DND-41 (cell line): ENCODE results near the gene S100A4.

Experiments used
- ATAC-seq: fragments of 200-7000 bp; cut with Tn5 transposase; 3 replicates; pipeline ENCODE4 v1.9.1; 2021; ENCODE audit warnings: low read depth; ENCODE audit not compliant: insufficient read depth
- DNase-seq: peaks from one replicate; pipeline ENCODE4 v3.0.0-alpha.2; 2020
- H2AFZ ChIP-seq: 2 replicates; pipeline ENCODE4 v1.6.0; 2012; ENCODE audit warnings: low read depth, low read length
- H3K27ac ChIP-seq: 2 replicates; pipeline ENCODE4 v1.5.1; 2012; ENCODE audit warnings: low read length, inconsistent platforms
- H3K27me3 ChIP-seq: fragments of 200-600 bp; sonication (generic); 2 replicates; pipeline ENCODE4 v1.6.0; 2012; ENCODE audit warnings: low read length, mild to moderate bottlenecking, inconsistent platforms; ENCODE audit not compliant: insufficient read depth, poor library complexity
- H3K36me3 ChIP-seq: 2 replicates; pipeline ENCODE4 v1.5.1; 2012; ENCODE audit warnings: low read length, inconsistent platforms; ENCODE audit not compliant: insufficient read depth
- H3K4me1 ChIP-seq: 2 replicates; pipeline ENCODE4 v1.5.1; 2012; ENCODE audit warnings: mild to moderate bottlenecking, low read length; ENCODE audit not compliant: insufficient read depth
- H3K4me2 ChIP-seq: 2 replicates; pipeline ENCODE4 v1.6.0; 2012; ENCODE audit warnings: mild to moderate bottlenecking, moderate library complexity, low read length, inconsistent platforms; ENCODE audit not compliant: insufficient read depth
- H3K4me3 ChIP-seq, 2 experiments: fragments of 200-600 bp in 1 of 2; shearing (Covaris generic) in 1 of 2; 2 replicates each; pipeline ENCODE4 v1.5.1; 2012 to 2016; ENCODE audit warnings: inconsistent platforms in 2 of 2, low read length in 2 of 2, mild to moderate bottlenecking in 2 of 2, low read depth in 1 of 2, moderate library complexity in 1 of 2
- H3K79me2 ChIP-seq: 2 replicates; pipeline ENCODE4 v1.6.0; 2012; ENCODE audit warnings: low read length, inconsistent platforms; ENCODE audit not compliant: insufficient read depth
- H3K9ac ChIP-seq: 2 replicates; pipeline ENCODE4 v1.6.0; 2012; ENCODE audit warnings: low read depth, mild to moderate bottlenecking, inconsistent platforms, low read length, moderate library complexity
- H3K9me3 ChIP-seq: 2 replicates; pipeline ENCODE4 v1.5.1; 2012; ENCODE audit warnings: low read length, moderate library complexity, mild to moderate bottlenecking, inconsistent platforms; ENCODE audit not compliant: insufficient read depth, severe bottlenecking
- H4K20me1 ChIP-seq: 2 replicates; pipeline ENCODE4 v1.6.0; 2012; ENCODE audit warnings: low read length; ENCODE audit not compliant: insufficient read depth
- CTCF ChIP-seq: IDR thresholded peaks from 2 replicates; pipeline ENCODE4 v1.5.1; 2012; ENCODE audit warnings: borderline replicate concordance, low read length, moderate library complexity, mild to moderate bottlenecking; ENCODE audit not compliant: poor library complexity, severe bottlenecking; ENCODE audit errors: extremely low read depth
- EZH2 ChIP-seq: IDR thresholded peaks from 3 replicates; pipeline ENCODE4 v1.6.1; 2012; ENCODE audit warnings: borderline replicate concordance, low read depth, mild to moderate bottlenecking, moderate library complexity, low read length, inconsistent platforms; ENCODE audit not compliant: severe bottlenecking

S100A4 gene

GRCh38 chr1:153507926-153508583 lies 37.6 kb downstream of the S100A4 start:
- ATAC-seq (no peak), DNase-seq (no peak)
- no peak overlapping the region for H2AFZ ChIP-seq
- no peak overlapping the region for H3K4me3 ChIP-seq
- H3K9me3 ChIP-seq: no peaks in the 10 kb centered on the region
- H3K27me3 ChIP-seq: peaks cover 5% of the 10 kb centered on the region
- H3K36me3 ChIP-seq: no peaks in the 10 kb centered on the region
- H3K4me1 ChIP-seq: peaks cover 5% of the 10 kb centered on the region; the same call in 1 of the 2 replicates
- H4K20me1 ChIP-seq: no peaks in the 10 kb centered on the region
- H3K9ac ChIP-seq: no peak overlapping the region
- H3K27ac ChIP-seq: no peak overlapping the region
- H3K4me2 ChIP-seq: no peak overlapping the region
- H3K79me2 ChIP-seq: no peaks in the 10 kb centered on the region
- TF ChIP-seq EZH2 (no peak), CTCF (no peak)

GRCh38 chr1:153506831-153507413 lies 38.7 kb downstream of the S100A4 start:
- H3K4me1 ChIP-seq: peaks cover 5% of the 10 kb centered on the region; the same call in 1 of the 2 replicates
- ATAC-seq: no peak
- no peak overlapping the region for H2AFZ ChIP-seq
- H3K9ac ChIP-seq: no peak overlapping the region
- no peak for TF ChIP-seq CTCF
- TF ChIP-seq EZH2: no peak
- no peak overlapping the region for H3K27ac ChIP-seq
- no peak overlapping the region for H3K4me2 ChIP-seq
- no peak overlapping the region for H3K4me3 ChIP-seq
- no peaks in the 10 kb centered on the region for H3K79me2 ChIP-seq
- peaks cover 5% of the 10 kb centered on the region for H3K27me3 ChIP-seq
- no peaks in the 10 kb centered on the region for H3K9me3 ChIP-seq
- DNase-seq: no peak
- H3K36me3 ChIP-seq: no peaks in the 10 kb centered on the region
- no peaks in the 10 kb centered on the region for H4K20me1 ChIP-seq

DNA sequence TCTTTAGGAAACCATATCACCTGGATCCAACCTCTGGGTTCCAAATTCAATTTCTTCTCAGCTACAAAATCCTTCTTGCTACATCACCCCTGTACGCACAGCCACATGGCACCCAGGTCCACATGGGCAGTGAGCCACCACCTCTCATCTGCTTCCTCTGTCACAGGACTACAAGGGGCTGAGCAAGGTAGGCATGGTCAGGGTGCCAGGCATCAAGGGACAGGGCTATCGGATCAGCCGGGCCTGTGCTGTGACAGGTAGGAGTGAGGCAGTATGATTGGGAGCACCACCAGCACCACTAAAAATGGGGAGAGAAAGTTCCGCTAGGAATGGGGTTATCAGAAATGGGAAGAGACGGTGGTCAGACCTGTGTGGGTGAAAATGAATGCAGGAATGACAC lies 39.2 kb downstream of the S100A4 start:
- Histone ChIP-seq H3K4me1 (peaks cover 5% of the 10 kb centered on the region; the same call in 1 of the 2 replicates), H4K20me1 (no peaks in the 10 kb centered on the region), H3K4me2 (no peak overlapping the region), H3K9ac (no peak overlapping the region), H3K79me2 (no peaks in the 10 kb centered on the region), H3K4me3 (no peak overlapping the region), H3K36me3 (no peaks in the 10 kb centered on the region), H3K27me3 (peaks cover 5% of the 10 kb centered on the region), H3K27ac (no peak overlapping the region), H3K9me3 (no peaks in the 10 kb centered on the region), H2AFZ (no peak overlapping the region)
- no peak for ATAC-seq
- no peak for TF ChIP-seq CTCF
- no peak for TF ChIP-seq EZH2
- DNase-seq: no peak
